Measurements from ENCODE around the gene TMIGD2. TPM values are rescaled to one million over a fixed set of nuclear protein-coding genes. Genes with fewer than 3 reads are reported as not detected.

Gene TMIGD2
- total RNA-seq, 1 donor from 2014 or later = 0.19 TPM

DNA sequence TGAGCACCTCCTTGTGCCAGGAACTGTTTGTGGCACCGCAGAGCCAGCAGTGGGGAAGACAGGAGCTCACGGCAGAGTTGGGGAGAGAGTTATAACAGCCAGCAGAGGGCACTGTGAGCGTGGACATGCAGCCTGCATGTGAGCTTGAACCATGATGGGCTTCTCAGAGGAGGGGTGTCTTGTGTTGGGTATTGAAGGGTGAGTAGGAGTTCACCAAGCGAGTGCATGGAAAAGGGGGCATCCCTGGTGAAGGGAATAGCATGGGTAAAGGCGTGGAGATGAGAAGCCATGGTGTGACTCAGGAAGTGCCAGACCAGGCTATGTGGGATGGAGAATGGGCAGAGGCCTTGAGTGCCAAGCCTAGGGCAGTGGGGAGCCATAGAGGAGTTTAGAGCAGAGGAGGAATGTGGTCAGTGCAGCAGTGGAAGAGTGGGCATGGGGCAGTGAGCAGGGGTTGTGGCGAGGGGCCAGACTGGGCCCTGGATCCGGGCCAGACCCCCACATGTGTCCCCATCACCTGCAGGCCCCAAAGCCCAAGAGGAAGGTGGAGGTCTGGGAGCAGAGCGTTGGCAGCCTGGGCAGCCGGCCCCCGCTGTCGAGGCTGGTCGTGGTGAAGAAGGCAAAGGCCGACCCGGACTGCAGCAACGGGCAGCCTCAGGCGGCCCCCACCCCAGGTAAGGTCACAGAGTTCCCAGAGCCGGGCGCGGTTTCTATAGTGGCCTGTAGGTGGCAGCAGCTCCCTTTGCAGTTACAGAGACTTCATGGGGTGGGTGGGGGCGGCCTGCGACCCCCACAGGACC is 34.9 kb downstream of the TMIGD2 start:
- peaks cover 2% of the 10 kb centered on the region for H3K36me3 Mint-ChIP-seq
- H3K9me3 Mint-ChIP-seq = no peaks in the 10 kb centered on the region
- peaks cover 6% of the 10 kb centered on the region for H3F3A ChIP-seq (ENCODE audit: low read depth)
- no peaks in the 10 kb centered on the region for H3K4me1 ChIP-seq
- no peak overlapping the region for H3K27ac ChIP-seq
- peaks cover 6% of the 10 kb centered on the region for H3K27me3 Mint-ChIP-seq (ENCODE audit: insufficient read depth, low read depth)
- H3K9me3 ChIP-seq (ENCODE audit: low read depth) = no peaks in the 10 kb centered on the region
- H3K4me3 Mint-ChIP-seq = peak overlapping the region; percentile 38
- H3K4me2 ChIP-seq = no peak overlapping the region
- no peak overlapping the region for H2AFZ ChIP-seq (replicated peaks)
- TF ChIP-seq EZH2phosphoT487 (IDR thresholded peaks at IDR 0.05) = no peak
- no peak for TF ChIP-seq EZH2 (IDR thresholded peaks at IDR 0.05)
- peak; percentile 80 for TF ChIP-seq CTCF (IDR thresholded peaks at IDR 0.05)
- H3K9ac ChIP-seq = no peak overlapping the region
- no peaks in the 10 kb centered on the region for H3K27me3 ChIP-seq
- no peak overlapping the region for H3K4me3 ChIP-seq
- peaks cover 4% of the 10 kb centered on the region for H3K4me1 Mint-ChIP-seq
- peak; percentile 87 for DNase-seq (ENCODE audit: low spot score)
- no peak overlapping the region for H3K27ac Mint-ChIP-seq
- H3K36me3 ChIP-seq = no peaks in the 10 kb centered on the region
- H4K20me1 ChIP-seq (ENCODE audit: low read depth) = peaks cover 5% of the 10 kb centered on the region
- H3K79me2 ChIP-seq (ENCODE audit: low read depth) = no peaks in the 10 kb centered on the region

GRCh38 chr19:4266253-4267000 is 35.8 kb downstream of the TMIGD2 start:
- H3F3A ChIP-seq (ENCODE audit: low read depth) = peaks cover 6% of the 10 kb centered on the region
- H3K79me2 ChIP-seq (ENCODE audit: low read depth) = no peaks in the 10 kb centered on the region
- no peaks in the 10 kb centered on the region for H3K36me3 Mint-ChIP-seq
- H3K27me3 ChIP-seq = no peaks in the 10 kb centered on the region
- H3K27ac Mint-ChIP-seq = no peak overlapping the region
- no peaks in the 10 kb centered on the region for H3K36me3 ChIP-seq
- H3K27ac ChIP-seq = no peak overlapping the region
- peaks cover 6% of the 10 kb centered on the region for H3K27me3 Mint-ChIP-seq (ENCODE audit: insufficient read depth, low read depth)
- TF ChIP-seq EZH2phosphoT487 (IDR thresholded peaks at IDR 0.05) (no peak), CTCF (IDR thresholded peaks at IDR 0.05) (no peak), EZH2 (IDR thresholded peaks at IDR 0.05) (no peak)
- H3K4me2 ChIP-seq = no peak overlapping the region
- H3K9me3 Mint-ChIP-seq = no peaks in the 10 kb centered on the region
- no peaks in the 10 kb centered on the region for H3K9me3 ChIP-seq (ENCODE audit: low read depth)
- H3K4me3 Mint-ChIP-seq = no peak overlapping the region
- DNase-seq (ENCODE audit: low spot score) = no peak
- no peak overlapping the region for H3K9ac ChIP-seq
- H2AFZ ChIP-seq (replicated peaks) = no peak overlapping the region
- no peak overlapping the region for H3K4me3 ChIP-seq
- peaks cover 4% of the 10 kb centered on the region for H3K4me1 Mint-ChIP-seq
- H4K20me1 ChIP-seq (ENCODE audit: low read depth) = peaks cover 5% of the 10 kb centered on the region
- no peaks in the 10 kb centered on the region for H3K4me1 ChIP-seq

DNA sequence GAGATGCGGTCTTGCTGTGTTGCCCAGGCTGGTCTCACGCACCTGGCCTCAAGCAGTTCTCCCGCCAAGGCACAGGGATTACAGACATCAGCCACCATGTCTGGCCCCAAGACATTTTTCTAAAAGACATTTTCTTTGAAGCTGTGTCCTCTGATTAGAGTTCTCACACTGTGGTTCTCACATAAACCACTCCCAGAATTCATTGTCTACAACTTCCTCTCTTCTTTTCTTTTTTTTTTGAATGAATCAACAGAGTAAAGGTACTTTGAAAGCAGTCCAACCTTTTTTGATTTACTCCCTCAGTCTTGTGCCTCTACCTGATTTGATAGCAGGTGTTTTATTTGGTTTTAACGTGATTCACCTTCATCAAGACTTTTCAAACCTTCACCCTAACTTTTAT is 37.4 kb downstream of the TMIGD2 start:
- H4K20me1 ChIP-seq (ENCODE audit: low read depth) = peaks cover 5% of the 10 kb centered on the region
- H2AFZ ChIP-seq (replicated peaks) = no peak overlapping the region
- H3K4me2 ChIP-seq = no peak overlapping the region
- H3K27me3 Mint-ChIP-seq (ENCODE audit: insufficient read depth, low read depth) = peaks cover 6% of the 10 kb centered on the region
- H3K36me3 Mint-ChIP-seq = peaks cover 3% of the 10 kb centered on the region
- no peaks in the 10 kb centered on the region for H3K9me3 Mint-ChIP-seq
- no peak overlapping the region for H3K27ac ChIP-seq
- no peak overlapping the region for H3K9ac ChIP-seq
- no peaks in the 10 kb centered on the region for H3K4me1 ChIP-seq
- H3K27ac Mint-ChIP-seq = no peak overlapping the region
- H3K27me3 ChIP-seq = no peaks in the 10 kb centered on the region
- H3K36me3 ChIP-seq = no peaks in the 10 kb centered on the region
- H3K4me3 ChIP-seq = no peak overlapping the region
- TF ChIP-seq CTCF (IDR thresholded peaks at IDR 0.05) = no peak
- no peak for TF ChIP-seq EZH2phosphoT487 (IDR thresholded peaks at IDR 0.05)
- no peak for TF ChIP-seq EZH2 (IDR thresholded peaks at IDR 0.05)
- DNase-seq (ENCODE audit: low spot score) = no peak
- H3K79me2 ChIP-seq (ENCODE audit: low read depth) = no peaks in the 10 kb centered on the region
- H3K4me1 Mint-ChIP-seq = peaks cover 4% of the 10 kb centered on the region
- H3K4me3 Mint-ChIP-seq = no peak overlapping the region
- no peaks in the 10 kb centered on the region for H3K9me3 ChIP-seq (ENCODE audit: low read depth)
- H3F3A ChIP-seq (ENCODE audit: low read depth) = peaks cover 6% of the 10 kb centered on the region

Measured in neural progenitor cell (in vitro differentiated cells).